Measurements from ENCODE around the gene GIMAP8.

- TF ChIP-seq CTCF (IDR thresholded peaks at IDR 0.05), result no peak
- no peak for TF ChIP-seq ZFX (IDR thresholded peaks at IDR 0.05; ENCODE audit: borderline replicate concordance)
Measured at GRCh38 chr7:150435047-150435389, 15.4 kb upstream of the GIMAP8 start.

All from 22Rv1 (cell line).